H9 (cell line): ENCODE results near the gene NOD1. TPM values are rescaled to one million over a fixed set of nuclear protein-coding genes. Genes with fewer than 3 reads are reported as not detected.

ENCODE experiments used
- DNase-seq: peaks from one replicate; pipeline ENCODE4 v3.0.0-alpha.2; 2017
- H2AFZ ChIP-seq: one replicate; pipeline ENCODE4 v1.6.1; 2013; ENCODE audit warnings: mild to moderate bottlenecking, low read length, control low read depth, moderate library complexity
- H2AK5ac ChIP-seq: 2 replicates; pipeline ENCODE4 v1.6.1; 2013; ENCODE audit warnings: low read length, control low read depth, mixed read lengths; ENCODE audit not compliant: insufficient read length
- H2BK120ac ChIP-seq: one replicate; pipeline ENCODE4 v1.6.1; 2013; ENCODE audit warnings: low read depth, mild to moderate bottlenecking, low read length, control low read depth, inconsistent platforms; ENCODE audit not compliant: poor library complexity, severe bottlenecking
- H2BK12ac ChIP-seq: 2 replicates; pipeline ENCODE4 v1.6.1; 2013; ENCODE audit warnings: low read length, control low read depth, mixed read lengths, low read depth; ENCODE audit not compliant: insufficient read length
- H2BK15ac ChIP-seq: 2 replicates; pipeline ENCODE4 v1.6.1; 2013; ENCODE audit warnings: low read depth, low read length, control low read depth
- H2BK20ac ChIP-seq: one replicate; pipeline ENCODE4 v1.6.1; 2013; ENCODE audit warnings: low read depth, mild to moderate bottlenecking, low read length, control low read depth, inconsistent platforms; ENCODE audit not compliant: poor library complexity, severe bottlenecking
- H2BK5ac ChIP-seq: 2 replicates; pipeline ENCODE4 v1.6.1; 2013; ENCODE audit warnings: low read length, control low read depth, mixed read lengths; ENCODE audit not compliant: insufficient read length
- H3K14ac ChIP-seq: 2 replicates; pipeline ENCODE4 v1.6.1; 2013; ENCODE audit warnings: low read length, control low read depth; ENCODE audit not compliant: insufficient read depth
- H3K18ac ChIP-seq: 2 replicates; pipeline ENCODE4 v1.6.1; 2013; ENCODE audit warnings: low read depth, mild to moderate bottlenecking, mixed read lengths, low read length, control low read depth; ENCODE audit not compliant: insufficient read length
- H3K23ac ChIP-seq: 2 replicates; pipeline ENCODE4 v1.6.1; 2013; ENCODE audit warnings: low read length, control low read depth, mixed read lengths, low read depth; ENCODE audit not compliant: insufficient read length
- H3K23me2 ChIP-seq: 2 replicates; pipeline ENCODE4 v1.6.1; 2013; ENCODE audit warnings: low read depth, mild to moderate bottlenecking, mixed read lengths, low read length, control low read depth; ENCODE audit not compliant: insufficient read length, poor library complexity, severe bottlenecking
- H3K27ac ChIP-seq: 2 replicates; pipeline ENCODE4 v1.5.1; 2013; ENCODE audit warnings: low read length, control low read depth, mixed read lengths, low read depth; ENCODE audit not compliant: insufficient read length
- H3K27me3 ChIP-seq: 2 replicates; pipeline ENCODE4 v1.6.1; 2013; ENCODE audit warnings: low read length, control low read depth, inconsistent platforms; ENCODE audit not compliant: insufficient read depth
- H3K4ac ChIP-seq: 2 replicates; pipeline ENCODE4 v1.6.1; 2013; ENCODE audit warnings: low read depth, mild to moderate bottlenecking, control low read depth, inconsistent platforms, low read length, moderate library complexity
- H3K4me1 ChIP-seq: 2 replicates; pipeline ENCODE4 v1.6.1; 2013; ENCODE audit warnings: low read length, control low read depth, inconsistent platforms; ENCODE audit not compliant: insufficient read depth
- H3K4me2 ChIP-seq: 2 replicates; pipeline ENCODE4 v1.6.1; 2013; ENCODE audit warnings: low read length, control low read depth, mixed read lengths; ENCODE audit not compliant: insufficient read length, insufficient read depth
- H3K56ac ChIP-seq: 2 replicates; pipeline ENCODE4 v1.6.1; 2013; ENCODE audit warnings: low read depth, mild to moderate bottlenecking, mixed read lengths, low read length, control low read depth; ENCODE audit not compliant: insufficient read length
- H3K79me1 ChIP-seq: 2 replicates; pipeline ENCODE4 v1.6.1; 2013; ENCODE audit warnings: low read depth, mild to moderate bottlenecking, moderate library complexity, low read length, control low read depth, inconsistent platforms; ENCODE audit not compliant: insufficient read depth, poor library complexity, severe bottlenecking
- H3K79me2 ChIP-seq: 2 replicates; pipeline ENCODE4 v1.6.1; 2013; ENCODE audit warnings: low read length, control low read depth, inconsistent platforms; ENCODE audit not compliant: insufficient read depth
- H3K9ac ChIP-seq: 2 replicates; pipeline ENCODE4 v1.6.1; 2013; ENCODE audit warnings: low read length, control low read depth, mixed read lengths; ENCODE audit not compliant: insufficient read length; ENCODE audit errors: extremely low read depth
- H3K9me3 ChIP-seq: one replicate; pipeline ENCODE4 v1.6.1; 2013; ENCODE audit warnings: low read depth, low read length, inconsistent platforms; ENCODE audit not compliant: control insufficient read depth
- H3T11ph ChIP-seq: one replicate; pipeline ENCODE4 v1.6.1; 2013; ENCODE audit warnings: mild to moderate bottlenecking, low read length, control low read depth, inconsistent platforms
- H4K20me1 ChIP-seq: one replicate; pipeline ENCODE4 v1.6.1; 2013; ENCODE audit not compliant: control insufficient read depth, insufficient read length, insufficient read depth
- H4K5ac ChIP-seq: 2 replicates; pipeline ENCODE4 v1.6.1; 2013; ENCODE audit warnings: low read depth, mild to moderate bottlenecking, mixed read lengths, low read length, control low read depth; ENCODE audit not compliant: insufficient read length
- H4K8ac ChIP-seq: replicated peaks from 2 replicates; pipeline ENCODE4 v1.6.1; 2013; ENCODE audit warnings: low read length, control low read depth, mixed read lengths, low read depth; ENCODE audit not compliant: insufficient read length
- H4K91ac ChIP-seq: 2 replicates; pipeline ENCODE4 v1.6.1; 2013; ENCODE audit warnings: low read depth, mild to moderate bottlenecking, moderate library complexity, mixed read lengths, low read length, control low read depth; ENCODE audit not compliant: insufficient read length
- H3K27ac Mint-ChIP-seq, 3 experiments: 2 replicates in 2 of 3; 3 replicates in 1 of 3; pipeline ENCODE4 v1.8.0; 2020 to 2021; ENCODE audit warnings: mixed read lengths in 3 of 3, mild to moderate bottlenecking in 1 of 3, moderate library complexity in 1 of 3
- H3K27me3 Mint-ChIP-seq: 2 replicates; pipeline ENCODE4 v1.8.0; 2021; ENCODE audit warnings: low read depth, mild to moderate bottlenecking, moderate library complexity, mixed read lengths
- H3K36me3 Mint-ChIP-seq, 3 experiments: 2 replicates in 2 of 3; 3 replicates in 1 of 3; pipeline ENCODE4 v1.8.0; 2020 to 2021; ENCODE audit warnings: low read depth in 3 of 3, mixed read lengths in 3 of 3; ENCODE audit not compliant: insufficient read depth in 1 of 3
- H3K4me1 Mint-ChIP-seq, 2 experiments: 2 replicates each; pipeline ENCODE4 v1.8.0; 2020; ENCODE audit warnings: mixed read lengths in 2 of 2
- H3K4me3 Mint-ChIP-seq, 2 experiments: 2 replicates in 1 of 2; 3 replicates in 1 of 2; pipeline ENCODE4 v1.8.0; 2020 to 2021; ENCODE audit warnings: mild to moderate bottlenecking in 2 of 2, mixed read lengths in 2 of 2, moderate library complexity in 1 of 2
- H3K9me3 Mint-ChIP-seq, 2 experiments: 2 replicates in 1 of 2; 3 replicates in 1 of 2; pipeline ENCODE4 v1.8.0; 2020; ENCODE audit warnings: mild to moderate bottlenecking in 2 of 2, mixed read lengths in 2 of 2, moderate library complexity in 1 of 2
- CTCF ChIP-seq: fragments of 200-600 bp; sonication (generic); conservative IDR thresholded peaks from 3 replicates; pipeline ENCODE4 v1.8.0; 2021; ENCODE audit warnings: antibody characterized with exemption, mild to moderate bottlenecking
- WGBS: extraction: QIAGEN DNeasy Blood & Tissue Kit; methylation state at CpG from one replicate; pipeline ENCODE4 v1.1.7; 2013; ENCODE audit warnings: missing lambda C conversion rate, low lambda C conversion rate, mixed read lengths; ENCODE audit not compliant: insufficient read length; ENCODE audit errors: extremely low coverage; 5-methylcytosine and 5-hydroxymethylcytosine counted together
- total RNA-seq: library from RNA; stranded (reverse); gene quantifications from 2 replicates; pipeline ENCODE4 v1.2.1, GENCODE V29; 2021

NOD1 gene
- total RNA-seq, 1 experiment from 2014 or later: 5.3 TPM

- peaks cover 8 to 10% of the 10 kb centered on the region in 2 experiments for H3K4me1 Mint-ChIP-seq
- Histone ChIP-seq H3K79me1 (no peaks in the 10 kb centered on the region), H2AFZ (no peak overlapping the region), H4K8ac (no peak overlapping the region), H2BK5ac (no peak overlapping the region), H3K18ac (no peak overlapping the region), H3K79me2 (no peaks in the 10 kb centered on the region), H3K9me3 (no peaks in the 10 kb centered on the region), H3K14ac (no peak overlapping the region), H3K23ac (no peak overlapping the region), H2AK5ac (no peak overlapping the region), H3K4ac (no peak overlapping the region), H3K4me1 (peaks cover 2% of the 10 kb centered on the region; the same call in 1 of the 2 replicates), H2BK20ac (no peak overlapping the region), H3K56ac (no peak overlapping the region), H2BK15ac (no peak overlapping the region), H4K5ac (no peak overlapping the region), H3K27me3 (no peaks in the 10 kb centered on the region), H3K4me2 (no peak overlapping the region), H3K27ac (no peak overlapping the region), H3K23me2 (no peaks in the 10 kb centered on the region), H4K20me1 (no peaks in the 10 kb centered on the region), H4K91ac (no peak overlapping the region), H3K9ac (no peak overlapping the region), H2BK120ac (no peak overlapping the region), H3T11ph (no peak overlapping the region), H2BK12ac (no peak overlapping the region)
- no peaks in the 10 kb centered on the region for H3K27me3 Mint-ChIP-seq
- no peak overlapping the region for H3K4me3 Mint-ChIP-seq
- H3K9me3 Mint-ChIP-seq: peaks cover 0 to 5% of the 10 kb centered on the region in 2 experiments; a peak in 1 of 5 replicates
- DNase-seq: no peak
- no peak for TF ChIP-seq CTCF
- peak overlapping the region in 1 of 3 experiments; percentile 13; a peak in 2 of 7 replicates for H3K27ac Mint-ChIP-seq
- H3K36me3 Mint-ChIP-seq: peaks cover 5 to 17% (median 5%) of the 10 kb centered on the region in 3 experiments; a peak in 5 of 7 replicates
- WGBS: no CpG with 5 or more reads among the region's 14 CpGs
Observed at GRCh38 chr7:30423788-30424505, 54.6 kb downstream of the NOD1 start.
